CD14-positive monocyte (primary cell): Measurements from ENCODE around the gene MADD. TPM values are rescaled to one million over a fixed set of nuclear protein-coding genes. Genes with fewer than 3 reads are reported as not detected.

Source experiments
- DNase-seq, 3 donors: peaks; one replicate each; pipeline ENCODE4 v3.0.0-alpha.2; 2011 to 2022
- H2AFZ ChIP-seq: 2 replicates; pipeline ENCODE4 v1.6.0; 2012; ENCODE audit warnings: mild to moderate bottlenecking, low read depth, low read length, inconsistent platforms; ENCODE audit not compliant: insufficient read depth, poor library complexity, severe bottlenecking
- H3K27ac ChIP-seq, 2 donors: 1 replicate in 1 of 2; 2 replicates in 1 of 2; pipeline ENCODE4 v1.5.1; 2012 to 2013; ENCODE audit warnings: low read length in 2 of 2, control low read depth in 1 of 2, inconsistent platforms in 1 of 2, low read depth in 1 of 2, mild to moderate bottlenecking in 1 of 2
- H3K27me3 ChIP-seq, 2 donors: one replicate each; pipeline versions ENCODE4 v1.6.0 to v1.6.1; 2011 to 2013; ENCODE audit warnings: low read length in 2 of 2; ENCODE audit not compliant: control insufficient read depth in 2 of 2, insufficient read depth in 2 of 2
- H3K36me3 ChIP-seq, 2 donors: replicated peaks in 1 of 2; 1 replicate in 1 of 2; 2 replicates in 1 of 2; pipeline versions ENCODE4 v1.5.1 to v1.6.1; 2012 to 2013; ENCODE audit warnings: low read length in 2 of 2, control low read depth in 1 of 2, inconsistent platforms in 1 of 2, mild to moderate bottlenecking in 1 of 2; ENCODE audit not compliant: insufficient read depth in 2 of 2, control insufficient read depth in 1 of 2
- H3K4me1 ChIP-seq, 2 donors: 1 replicate in 1 of 2; 2 replicates in 1 of 2; pipeline versions ENCODE4 v1.5.1 to v1.6.1; 2012 to 2013; ENCODE audit warnings: low read length in 2 of 2, control low read depth in 1 of 2, inconsistent platforms in 1 of 2, mild to moderate bottlenecking in 1 of 2, moderate library complexity in 1 of 2; ENCODE audit not compliant: insufficient read depth in 2 of 2, control insufficient read depth in 1 of 2
- H3K4me2 ChIP-seq: replicated peaks from 2 replicates; pipeline ENCODE3; 2012; ENCODE audit warnings: low read length, moderate library complexity, mild to moderate bottlenecking; ENCODE audit not compliant: poor library complexity, severe bottlenecking; ENCODE audit errors: extremely low read depth
- H3K4me3 ChIP-seq, 3 experiments: fragments of 200-600 bp in 1 of 3; sonication (generic) in 1 of 3; replicated peaks in 1 of 3; 1 replicate in 2 of 3; 2 replicates in 1 of 3; pipeline ENCODE4 v1.5.1; 2011 to 2013; ENCODE audit warnings: low read length in 3 of 3, mild to moderate bottlenecking in 3 of 3, control low read depth in 2 of 3, low read depth in 2 of 3, inconsistent platforms in 1 of 3, moderate library complexity in 1 of 3
- H3K79me2 ChIP-seq: 2 replicates; pipeline ENCODE4 v1.6.0; 2012; ENCODE audit warnings: mild to moderate bottlenecking, control low read depth, inconsistent platforms, low read length, moderate library complexity; ENCODE audit not compliant: insufficient read depth
- H3K9ac ChIP-seq: 2 replicates; pipeline ENCODE4 v1.6.0; 2017; ENCODE audit warnings: low read length, mild to moderate bottlenecking; ENCODE audit not compliant: insufficient read depth, poor library complexity, severe bottlenecking
- H3K9me3 ChIP-seq, 2 donors: replicated peaks in 1 of 2; 1 replicate in 1 of 2; 2 replicates in 1 of 2; pipeline versions ENCODE4 v1.5.1 to v1.6.1; 2012 to 2013; ENCODE audit warnings: low read length in 2 of 2, control low read depth in 1 of 2; ENCODE audit not compliant: control insufficient read depth in 1 of 2, insufficient read depth in 1 of 2
- H4K20me1 ChIP-seq: 2 replicates; pipeline ENCODE4 v1.6.0; 2012; ENCODE audit warnings: mild to moderate bottlenecking, low read length, control low read depth, moderate library complexity; ENCODE audit not compliant: insufficient read depth
- H3K27ac Mint-ChIP-seq, 7 donors: one replicate each; pipeline ENCODE4 v1.8.0; 2020; ENCODE audit warnings: mild to moderate bottlenecking in 7 of 7, mixed read lengths in 7 of 7, moderate library complexity in 6 of 7, inconsistent platforms in 2 of 7
- H3K27me3 Mint-ChIP-seq, 3 donors: one replicate each; pipeline ENCODE4 v1.8.0; 2021 to 2022; ENCODE audit warnings: low read depth in 3 of 3, mild to moderate bottlenecking in 3 of 3, mixed read lengths in 3 of 3, moderate library complexity in 3 of 3, inconsistent platforms in 1 of 3
- H3K36me3 Mint-ChIP-seq, 2 donors: one replicate each; pipeline ENCODE4 v1.8.0; 2020; ENCODE audit warnings: mixed read lengths in 2 of 2, inconsistent platforms in 1 of 2, mild to moderate bottlenecking in 1 of 2
- H3K4me1 Mint-ChIP-seq: one replicate; pipeline ENCODE4 v1.8.0; 2020; ENCODE audit warnings: mild to moderate bottlenecking, mixed read lengths
- H3K4me3 Mint-ChIP-seq, 2 donors: one replicate each; pipeline ENCODE4 v1.8.0; 2020; ENCODE audit warnings: mild to moderate bottlenecking in 2 of 2, mixed read lengths in 2 of 2, moderate library complexity in 1 of 2
- H3K9me3 Mint-ChIP-seq, 7 donors: one replicate each; pipeline ENCODE4 v1.8.0; 2020 to 2022; ENCODE audit warnings: mixed read lengths in 7 of 7, mild to moderate bottlenecking in 6 of 7, moderate library complexity in 6 of 7, inconsistent platforms in 2 of 7
- WGBS: methylation state at CpG from one replicate; pipeline ENCODE4 v1.1.5; 2013; ENCODE audit warnings: missing lambda C conversion rate; ENCODE audit not compliant: insufficient coverage; 5-methylcytosine and 5-hydroxymethylcytosine counted together
- intact Hi-C, 2 donors: fragments of 100-400 bp; cut with micrococcal nuclease; formaldehyde crosslinking; loops; one replicate each; pipeline versions ENCODE4 v1.15.0 to v1.15.1; 2023
- polyA plus RNA-seq, 3 donors: library from polyadenylated mRNA; depleted of rRNA in 1 of 3; unstranded in 2 of 3; stranded (reverse) in 1 of 3; fragments of 300-500 nt in 2 of 3; fragments of >200 nt in 1 of 3; fragmentation: Illumina TruSeq in 2 of 3; gene quantifications; 1 replicate in 2 of 3; 2 replicates in 1 of 3; pipeline ENCODE4 v1.2.3, GENCODE V29; 2012 to 2021
- TF ChIP-seq, protein P1 (sequence below): fragments of 200-600 bp; IDR thresholded peaks from one replicate; pipeline ENCODE4 v1.8.0; 2022; ENCODE audit warnings: antibody characterized with exemption, mild to moderate bottlenecking

The MADD gene
- polyA plus RNA-seq, 3 donors, result 6.4 to 58.1 (median 12.2) TPM

DNA sequence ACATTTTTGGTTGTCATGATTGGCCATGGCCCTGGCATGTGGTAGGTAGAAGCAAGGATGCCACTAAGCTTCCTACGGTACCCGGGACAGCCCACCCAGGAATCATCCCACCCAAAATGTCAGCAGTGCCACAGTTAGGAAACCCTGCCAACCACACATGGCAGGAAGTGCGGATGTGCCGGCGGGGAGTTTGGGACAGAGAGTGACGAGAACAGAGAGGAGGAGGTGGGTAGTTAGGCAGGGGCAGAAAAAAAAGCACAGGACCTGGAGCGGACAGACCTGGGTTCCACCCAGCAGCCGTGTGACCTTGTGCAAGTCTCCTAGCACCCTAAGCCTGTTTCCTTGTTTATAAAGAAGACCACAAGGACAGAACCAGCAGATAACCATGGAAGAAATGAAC, 105.1 kb downstream of the MADD start:
- Histone ChIP-seq H3K79me2 (peaks cover 98% of the 10 kb centered on the region), H3K27ac (peak overlapping the region; percentile 96 to 97), H3K36me3 (peaks cover 53 to 72% of the 10 kb centered on the region in 2 donors), H3K27me3 (no peaks in the 10 kb centered on the region), H3K4me1 (peaks cover 57 to 68% of the 10 kb centered on the region in 2 donors), H3K9ac (peak overlapping the region; percentile 99), H3K4me3 (peak overlapping the region; percentile 84 to 99 (median 97)), H2AFZ (no peak overlapping the region), H4K20me1 (peaks cover 67% of the 10 kb centered on the region), H3K9me3 (no peaks in the 10 kb centered on the region), H3K4me2 (peak overlapping the region; percentile 97)
- Mint-ChIP-seq H3K9me3 (peaks cover 0 to 5% (median 0%) of the 10 kb centered on the region in 7 donors), H3K27me3 (peaks cover 0 to 4% (median 2%) of the 10 kb centered on the region in 3 donors), H3K4me1 (peaks cover 51% of the 10 kb centered on the region), H3K4me3 (peak overlapping the region; percentile 98 to 99), H3K27ac (peak overlapping the region in 1 of 7 donors; percentile 89), H3K36me3 (peaks cover 52 to 75% of the 10 kb centered on the region in 2 donors)
- TF ChIP-seq, protein P1, sequence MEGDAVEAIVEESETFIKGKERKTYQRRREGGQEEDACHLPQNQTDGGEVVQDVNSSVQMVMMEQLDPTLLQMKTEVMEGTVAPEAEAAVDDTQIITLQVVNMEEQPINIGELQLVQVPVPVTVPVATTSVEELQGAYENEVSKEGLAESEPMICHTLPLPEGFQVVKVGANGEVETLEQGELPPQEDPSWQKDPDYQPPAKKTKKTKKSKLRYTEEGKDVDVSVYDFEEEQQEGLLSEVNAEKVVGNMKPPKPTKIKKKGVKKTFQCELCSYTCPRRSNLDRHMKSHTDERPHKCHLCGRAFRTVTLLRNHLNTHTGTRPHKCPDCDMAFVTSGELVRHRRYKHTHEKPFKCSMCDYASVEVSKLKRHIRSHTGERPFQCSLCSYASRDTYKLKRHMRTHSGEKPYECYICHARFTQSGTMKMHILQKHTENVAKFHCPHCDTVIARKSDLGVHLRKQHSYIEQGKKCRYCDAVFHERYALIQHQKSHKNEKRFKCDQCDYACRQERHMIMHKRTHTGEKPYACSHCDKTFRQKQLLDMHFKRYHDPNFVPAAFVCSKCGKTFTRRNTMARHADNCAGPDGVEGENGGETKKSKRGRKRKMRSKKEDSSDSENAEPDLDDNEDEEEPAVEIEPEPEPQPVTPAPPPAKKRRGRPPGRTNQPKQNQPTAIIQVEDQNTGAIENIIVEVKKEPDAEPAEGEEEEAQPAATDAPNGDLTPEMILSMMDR, result no peak
- 3% methylated on average over 6 of the region's 8 CpGs for WGBS
- intact Hi-C loops, result loop anchor here in 1 of 2 donors (1.0 kb wide), 1 partner anchor 18 kb away; no protein-coding TSS in a partner anchor
- peak in 1 of 3 donors; percentile 26 for DNase-seq

DNA sequence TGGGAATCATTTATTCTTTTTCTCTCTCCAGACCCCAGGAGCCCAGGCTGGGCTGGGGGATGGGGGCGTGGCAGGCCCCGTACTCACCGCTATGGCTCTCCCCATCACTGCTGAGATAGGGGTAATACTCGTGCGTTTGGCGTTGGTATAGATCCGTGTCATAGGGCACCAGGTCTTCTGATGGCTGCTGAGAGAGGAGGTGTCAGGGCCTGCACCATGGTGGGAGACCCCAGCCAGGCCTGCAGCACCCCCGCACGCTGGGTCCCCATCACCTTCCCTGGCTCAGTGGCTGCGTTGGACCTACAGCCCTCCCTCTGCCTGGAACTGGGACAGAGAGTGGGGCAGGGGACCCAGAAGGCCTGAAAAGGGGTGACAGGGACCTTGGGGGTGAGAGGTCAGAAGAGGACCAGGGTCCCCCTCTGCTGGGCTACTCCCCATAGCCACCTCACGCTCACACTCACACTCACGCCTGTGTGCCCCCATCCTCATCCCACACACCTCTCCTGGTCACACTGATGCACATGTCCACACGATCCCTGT, 105.7 kb downstream of the MADD start:
- peaks cover 49% of the 10 kb centered on the region for H3K4me1 Mint-ChIP-seq
- Histone ChIP-seq H3K9me3 (no peaks in the 10 kb centered on the region), H3K4me3 (peak overlapping the region; percentile 84 to 99 (median 97)), H3K36me3 (peaks cover 50 to 67% of the 10 kb centered on the region in 2 donors), H3K79me2 (peaks cover 98% of the 10 kb centered on the region), H3K9ac (peak overlapping the region; percentile 99), H2AFZ (no peak overlapping the region), H4K20me1 (peaks cover 61% of the 10 kb centered on the region), H3K4me2 (peak overlapping the region; percentile 97), H3K4me1 (peaks cover 54 to 71% of the 10 kb centered on the region in 2 donors), H3K27ac (peak overlapping the region; percentile 96 to 97), H3K27me3 (no peaks in the 10 kb centered on the region)
- peak overlapping the region; percentile 98 to 99 for H3K4me3 Mint-ChIP-seq
- peak in 1 of 3 donors; percentile 4 for DNase-seq
- H3K27ac Mint-ChIP-seq, result no peak overlapping the region
- peaks cover 52 to 71% of the 10 kb centered on the region in 2 donors for H3K36me3 Mint-ChIP-seq
- intact Hi-C loops, result loop anchor here in 1 of 2 donors (1.0 kb wide), 1 partner anchor 18 kb away; no protein-coding TSS in a partner anchor
- H3K27me3 Mint-ChIP-seq, result peaks cover 0 to 4% (median 2%) of the 10 kb centered on the region in 3 donors
- 73% methylated on average over 7 of the region's 13 CpGs for WGBS
- TF ChIP-seq, protein P1, result no peak
- H3K9me3 Mint-ChIP-seq, result peaks cover 0 to 5% (median 0%) of the 10 kb centered on the region in 7 donors
